CD1c-positive myeloid dendritic cell (primary cell): Measurements from ENCODE around the gene GORASP1.
"Not testable (repeated sequence)": the region's sequence is repeated elsewhere in the genome, so short reads cannot be mapped to it uniquely, and the experiment has no call there.

ENCODE experiments used
- DNase-seq: peaks from one replicate; pipeline ENCODE4 v3.0.0-alpha.2; 2016; ENCODE audit errors: extremely low spot score

The GORASP1 gene

GRCh38 chr3:39065197-39065596 is 42.2 kb downstream of the GORASP1 start:
- peak; percentile 55 for DNase-seq

- no peak for DNase-seq
Observed at GRCh38 chr3:39064646-39065045, 42.8 kb downstream of the GORASP1 start.

GRCh38 chr3:39063143-39063542 is 44.3 kb downstream of the GORASP1 start:
- no peak for DNase-seq

- DNase-seq, result no peak
Observed at GRCh38 chr3:39062180-39062579, 45.2 kb downstream of the GORASP1 start.

GRCh38 chr3:39061228-39061627 is 46.2 kb downstream of the GORASP1 start:
- DNase-seq, result not testable (repeated sequence)

GRCh38 chr3:39056151-39056550 is 51.3 kb downstream of the GORASP1 start:
- DNase-seq, result no peak

- no peak for DNase-seq
Observed at GRCh38 chr3:39053696-39054095, 53.7 kb downstream of the GORASP1 start.

- DNase-seq, result no peak
Observed at GRCh38 chr3:39052583-39052982, 54.8 kb downstream of the GORASP1 start.

- peak; percentile 94 for DNase-seq
Observed at GRCh38 chr3:39051649-39052561, 55.5 kb downstream of the GORASP1 start, which contains the start of the genes SCN11A and WDR48. TSS of gene SCN11A (minus strand) at chr3:39051944. CDS start at chr3:38950362, 101,582 bp downstream. TSS of gene WDR48 (plus strand) at chr3:39052016. CDS start at chr3:39052026, 10 bp downstream.

GRCh38 chr3:39050029-39050428 is 57.4 kb downstream of the GORASP1 start:
- peak; percentile 85 for DNase-seq
